GM10248 (cell line): Measurements from ENCODE around the gene CCNY.

Experiments used
- CTCF ChIA-PET: fragments of 300-600 bp; sonication (Branson Sonifier 250); formaldehyde crosslinking; extraction: SDS; loops from one replicate; lab custom pipeline; 2021; ENCODE audit warnings: antibody characterized with exemption; lab: Yijun Ruan, JAX
- POLR2A ChIA-PET: fragments of 350-650 bp; sonication (Branson Sonifier 250); formaldehyde crosslinking; extraction: SDS; loops from one replicate; lab custom pipeline; 2020; ENCODE audit warnings: antibody characterized with exemption; lab: Yijun Ruan, JAX
- DNase-seq: peaks from one replicate; pipeline ENCODE4 v3.0.0; 2012; ENCODE audit errors: extremely low spot score
- CTCF ChIP-seq: IDR thresholded peaks from 2 replicates; pipeline ENCODE4 v1.5.1; 2012; ENCODE audit warnings: mild to moderate bottlenecking, low read depth; ENCODE audit errors: extremely low read depth, missing control alignments, control extremely low read depth

The CCNY gene

GRCh38 chr10:35463878-35464277 is 127.6 kb downstream of the CCNY start:
- ChIA-PET CTCF (interaction anchor here (1.4 to 3.5 kb wide), 3 partner anchors 9 to 46 kb away, joined by 4 to 11 read pairs (median 4); no protein-coding TSS in a partner anchor), POLR2A (interaction anchor here (0.6 kb wide), 1 partner anchor 417 kb away, joined by 3 read pairs; no protein-coding TSS in a partner anchor)
- DNase-seq, result no peak

GRCh38 chr10:35464825-35465456 is 128.6 kb downstream of the CCNY start:
- DNase-seq, result no peak
- TF ChIP-seq CTCF, result no peak
- ChIA-PET CTCF (interaction anchor here (0.7 to 1.4 kb wide), 3 partner anchors 16 to 171 kb away, joined by 3 to 4 read pairs (median 3); no protein-coding TSS in a partner anchor), POLR2A (no interaction called here)

More at GRCh38 chr10:35463878-35464277, 127.6 kb downstream of the CCNY start:
- no peak for TF ChIP-seq CTCF

GRCh38 chr10:35465673-35466072 is 129.4 kb downstream of the CCNY start:
- ChIA-PET CTCF (interaction anchor here (0.7 to 1.1 kb wide), 2 partner anchors 15 to 171 kb away, joined by 3 read pairs; no protein-coding TSS in a partner anchor), POLR2A (interaction anchor here (0.6 kb wide), 1 partner anchor 90 kb away, joined by 3 read pairs; no protein-coding TSS in a partner anchor)
- TF ChIP-seq CTCF, result no peak
- no peak for DNase-seq

- POLR2A ChIA-PET, result interaction anchor here (0.6 kb wide), 1 partner anchor 89 kb away, joined by 3 read pairs; no protein-coding TSS in a partner anchor
- CTCF ChIA-PET, result no interaction called here
- no peak for TF ChIP-seq CTCF
- DNase-seq, result no peak
Observed at GRCh38 chr10:35466170-35466569, 129.9 kb downstream of the CCNY start.

GRCh38 chr10:35466661-35467060 is 130.4 kb downstream of the CCNY start:
- ChIA-PET POLR2A (no interaction called here), CTCF (no interaction called here)
- no peak for TF ChIP-seq CTCF
- DNase-seq, result no peak

DNA sequence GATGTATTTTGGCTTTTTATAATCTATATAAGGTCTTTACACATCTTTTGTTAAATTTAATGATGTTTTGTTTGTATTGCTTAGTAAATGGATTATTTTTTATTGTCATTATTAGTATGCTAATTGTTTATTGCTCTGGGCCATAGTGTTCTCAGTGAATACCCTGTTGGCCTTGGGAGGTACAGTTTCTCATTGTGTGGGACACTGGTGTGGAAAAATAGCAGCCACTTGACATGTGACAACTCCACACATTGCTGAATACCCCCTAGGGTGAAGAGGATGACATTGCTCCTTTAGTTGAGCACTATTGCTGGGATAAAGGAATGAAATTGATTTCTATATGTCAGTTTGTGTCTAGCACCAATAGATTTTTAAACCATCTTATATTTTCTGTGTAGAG is 130.9 kb downstream of the CCNY start:
- ChIA-PET CTCF (no interaction called here), POLR2A (no interaction called here)
- DNase-seq, result no peak
- no peak for TF ChIP-seq CTCF
